Neutrophil (primary cell): Measurements from ENCODE around the gene DYNC2LI1.

Source experiments
- H3K27ac ChIP-seq: fragments of 200-600 bp; sonication (generic); 2 replicates; pipeline ENCODE4 v1.5.1; 2016; ENCODE audit warnings: mild to moderate bottlenecking, moderate library complexity
- H3K27me3 ChIP-seq: fragments of 200-600 bp; sonication (generic); 2 replicates; pipeline ENCODE4 v1.6.0; 2016; ENCODE audit warnings: mild to moderate bottlenecking
- H3K36me3 ChIP-seq: fragments of 200-600 bp; sonication (generic); 2 replicates; pipeline ENCODE4 v1.5.1; 2017
- H3K4me1 ChIP-seq, 2 experiments: fragments of 200-600 bp in 1 of 2; sonication (generic) in 1 of 2; 1 replicate in 1 of 2; 2 replicates in 1 of 2; pipeline versions ENCODE4 v1.5.1 to v1.6.1; 2013 to 2016; ENCODE audit warnings: low read depth in 1 of 2, low read length in 1 of 2, mild to moderate bottlenecking in 1 of 2, moderate library complexity in 1 of 2; ENCODE audit not compliant: control insufficient read depth in 1 of 2, insufficient read depth in 1 of 2
- H3K4me3 ChIP-seq, 2 experiments: fragments of 200-600 bp in 1 of 2; sonication (generic) in 1 of 2; 1 replicate in 1 of 2; 2 replicates in 1 of 2; pipeline ENCODE4 v1.5.1; 2013 to 2016; ENCODE audit warnings: low read depth in 1 of 2, low read length in 1 of 2, mild to moderate bottlenecking in 1 of 2, moderate library complexity in 1 of 2
- H3K9me3 ChIP-seq: fragments of 200-600 bp; sonication (generic); 2 replicates; pipeline ENCODE4 v1.5.1; 2016
- CTCF ChIP-seq: fragments of 200-600 bp; sonication (generic); IDR thresholded peaks from 2 replicates; pipeline ENCODE4 v1.5.1; 2016; ENCODE audit warnings: antibody characterized with exemption

The DYNC2LI1 gene

GRCh38 chr2:43778233-43778632, 4.4 kb downstream of the DYNC2LI1 start:
- no peak for TF ChIP-seq CTCF
- Histone ChIP-seq H3K4me3 (no peak overlapping the region), H3K36me3 (no peaks in the 10 kb centered on the region), H3K4me1 (peaks cover 9 to 16% of the 10 kb centered on the region in 2 experiments), H3K9me3 (no peaks in the 10 kb centered on the region), H3K27me3 (no peaks in the 10 kb centered on the region), H3K27ac (no peak overlapping the region)

GRCh38 chr2:43787895-43788294, 14.1 kb downstream of the DYNC2LI1 start:
- Histone ChIP-seq H3K27me3 (no peaks in the 10 kb centered on the region), H3K9me3 (no peaks in the 10 kb centered on the region), H3K36me3 (no peaks in the 10 kb centered on the region), H3K27ac (no peak overlapping the region), H3K4me3 (no peak overlapping the region), H3K4me1 (no peaks in the 10 kb centered on the region)
- no peak for TF ChIP-seq CTCF

- no peaks in the 10 kb centered on the region for H3K4me1 ChIP-seq
- TF ChIP-seq CTCF = no peak
- no peak overlapping the region for H3K27ac ChIP-seq
- no peaks in the 10 kb centered on the region for H3K27me3 ChIP-seq
- no peaks in the 10 kb centered on the region for H3K36me3 ChIP-seq
- no peak overlapping the region for H3K4me3 ChIP-seq
- no peaks in the 10 kb centered on the region for H3K9me3 ChIP-seq
Measured at GRCh38 chr2:43788646-43789045, 14.8 kb downstream of the DYNC2LI1 start.

- Histone ChIP-seq H3K4me3 (no peak overlapping the region), H3K9me3 (no peaks in the 10 kb centered on the region), H3K27ac (no peak overlapping the region), H3K36me3 (no peaks in the 10 kb centered on the region), H3K27me3 (no peaks in the 10 kb centered on the region), H3K4me1 (no peaks in the 10 kb centered on the region)
- TF ChIP-seq CTCF = no peak
Measured at GRCh38 chr2:43790147-43790546, 16.3 kb downstream of the DYNC2LI1 start.

- H3K27ac ChIP-seq = no peak overlapping the region
- H3K9me3 ChIP-seq = no peaks in the 10 kb centered on the region
- no peak overlapping the region for H3K4me3 ChIP-seq
- H3K27me3 ChIP-seq = no peaks in the 10 kb centered on the region
- H3K36me3 ChIP-seq = no peaks in the 10 kb centered on the region
- no peak for TF ChIP-seq CTCF
- no peaks in the 10 kb centered on the region for H3K4me1 ChIP-seq
Measured at GRCh38 chr2:43791035-43791765, 17.4 kb downstream of the DYNC2LI1 start.
